Measurements from ENCODE around the gene OR5A1.
"Not testable (repeated sequence)": the region's sequence is repeated elsewhere in the genome, so short reads cannot be mapped to it uniquely, and the experiment has no call there.

The OR5A1 gene

GRCh38 chr11:59436169-59436568, at the start of gene OR5A1:
TSS of gene OR5A1 (plus strand) at chr11:59436469. CDS start at chr11:59443169, 6,700 bp downstream.
- DNase-seq (ENCODE audit: low spot score), result no peak

GRCh38 chr11:59394186-59394585, 42.1 kb upstream of the OR5A1 start:
- DNase-seq (ENCODE audit: low spot score), result no peak

- DNase-seq (ENCODE audit: low spot score), result no peak
Measured at GRCh38 chr11:59400461-59401261, 35.6 kb upstream of the OR5A1 start.

DNA sequence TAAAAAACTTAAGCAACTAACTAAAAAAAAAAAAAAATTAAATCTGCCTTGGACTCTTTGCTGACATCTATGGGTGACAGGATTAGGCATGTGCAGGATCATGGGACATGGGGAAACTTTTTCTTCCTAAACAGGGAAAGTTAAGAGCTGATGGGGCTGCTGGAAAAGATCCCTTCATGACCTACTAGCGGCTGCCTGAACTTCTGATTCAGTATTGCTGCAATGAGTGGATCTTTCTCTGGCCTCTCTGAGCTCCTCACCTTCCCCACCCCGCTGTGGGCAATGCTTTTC, 35.1 kb upstream of the OR5A1 start:
- no peak for DNase-seq (ENCODE audit: low spot score)

DNA sequence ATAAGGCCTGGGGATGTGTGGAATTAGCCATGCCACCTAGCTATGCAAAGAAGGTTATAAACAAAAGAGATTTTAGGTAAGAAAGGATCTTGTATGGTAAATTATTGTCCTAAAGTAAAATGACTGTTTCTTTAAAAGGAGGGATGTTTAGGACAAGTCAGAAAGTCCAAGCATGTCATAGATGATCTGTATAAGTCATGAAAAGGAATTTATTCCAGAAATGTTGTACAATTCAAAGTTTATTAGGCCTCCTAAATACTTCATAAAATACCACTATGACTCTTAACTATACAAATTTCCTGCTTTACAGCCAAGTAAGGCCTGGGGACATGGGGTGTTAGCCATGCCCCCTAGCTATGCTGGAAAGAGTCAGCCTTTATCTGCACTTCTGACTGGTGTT, 32.7 kb upstream of the OR5A1 start:
- no peak for DNase-seq (ENCODE audit: low spot score)

DNA sequence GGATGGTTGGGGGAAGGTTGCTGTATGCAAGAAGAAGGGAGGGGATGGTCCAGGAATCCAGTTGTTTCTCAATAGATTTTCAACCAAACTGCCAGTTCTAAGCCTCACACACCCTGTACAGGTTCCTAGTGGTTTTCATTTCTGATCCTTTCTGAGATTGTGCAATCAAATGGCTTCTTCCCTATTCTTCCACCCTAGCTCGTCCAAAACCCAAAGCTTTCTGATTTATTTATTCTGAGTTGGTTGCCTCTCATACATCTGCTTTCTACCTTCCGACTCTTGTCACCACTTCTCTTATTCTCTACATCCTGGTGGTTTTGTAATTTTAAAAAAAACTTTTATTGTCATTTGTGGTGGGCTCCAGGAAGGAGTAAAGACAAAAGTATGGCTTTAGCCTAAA, 22.6 kb upstream of the OR5A1 start:
- no peak for DNase-seq (ENCODE audit: low spot score)

- DNase-seq (ENCODE audit: low spot score), result no peak
Measured at GRCh38 chr11:59415111-59415510, 21.2 kb upstream of the OR5A1 start.

DNA sequence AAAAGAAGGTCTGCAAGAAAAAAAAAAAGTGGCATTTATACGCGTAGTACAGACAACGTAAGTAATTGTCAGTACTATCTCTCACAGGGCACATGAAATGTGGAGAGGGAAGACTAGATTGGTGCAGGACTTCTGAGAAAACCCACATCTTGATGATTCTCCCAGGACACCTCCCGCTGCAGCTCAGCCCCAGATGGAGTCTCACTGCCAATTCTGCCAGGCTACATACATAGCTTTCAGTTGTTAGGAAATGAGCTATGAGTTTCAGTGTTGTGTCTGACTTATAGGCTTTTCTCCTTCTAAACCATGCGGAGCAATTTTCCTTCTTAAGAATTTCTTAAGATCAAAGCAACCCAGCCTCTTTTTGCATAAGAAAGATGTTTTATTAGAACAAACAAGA, 19.7 kb upstream of the OR5A1 start:
- no peak for DNase-seq (ENCODE audit: low spot score)

DNA sequence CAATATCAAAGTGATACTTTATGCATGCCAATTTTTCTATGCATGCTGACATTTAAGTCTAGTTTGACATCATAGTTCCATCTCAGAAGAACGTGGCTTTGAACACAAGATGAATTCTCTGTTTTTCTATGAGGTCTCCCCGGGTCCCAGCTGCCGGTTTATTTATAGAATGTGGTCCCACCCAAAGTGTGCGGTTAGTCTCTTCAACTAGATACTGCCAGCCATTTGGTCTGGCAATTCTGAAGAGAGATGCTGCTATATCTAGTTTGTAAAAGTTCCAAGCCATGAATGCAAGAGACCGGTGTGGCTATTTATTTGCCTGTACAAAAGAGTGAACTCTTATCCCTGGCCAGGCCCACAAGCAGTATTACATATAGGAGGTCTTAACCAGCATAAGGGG, 19.2 kb upstream of the OR5A1 start:
- DNase-seq (ENCODE audit: low spot score), result no peak

GRCh38 chr11:59418156-59418555, 18.1 kb upstream of the OR5A1 start:
- DNase-seq (ENCODE audit: low spot score), result peak; percentile 27

DNA sequence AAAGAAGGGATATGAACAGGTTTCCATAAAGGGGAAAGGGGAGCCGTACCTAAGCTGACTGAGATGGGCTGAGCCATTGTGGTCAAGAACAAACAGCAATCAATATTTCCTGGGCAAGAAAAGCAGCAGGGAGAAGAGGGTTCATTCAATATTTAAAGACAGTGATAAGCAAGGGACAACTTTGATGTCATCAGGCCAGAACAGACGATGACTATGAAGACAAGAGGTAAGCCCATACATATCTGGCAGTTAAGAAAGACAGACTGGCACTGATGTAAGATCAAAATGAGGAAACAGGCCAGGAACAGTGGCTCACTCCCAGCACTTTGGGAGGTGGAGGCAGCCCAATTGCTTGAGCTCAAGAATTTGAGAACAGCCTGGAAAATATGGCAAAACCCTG, 12.4 kb upstream of the OR5A1 start:
- no peak for DNase-seq (ENCODE audit: low spot score)

DNA sequence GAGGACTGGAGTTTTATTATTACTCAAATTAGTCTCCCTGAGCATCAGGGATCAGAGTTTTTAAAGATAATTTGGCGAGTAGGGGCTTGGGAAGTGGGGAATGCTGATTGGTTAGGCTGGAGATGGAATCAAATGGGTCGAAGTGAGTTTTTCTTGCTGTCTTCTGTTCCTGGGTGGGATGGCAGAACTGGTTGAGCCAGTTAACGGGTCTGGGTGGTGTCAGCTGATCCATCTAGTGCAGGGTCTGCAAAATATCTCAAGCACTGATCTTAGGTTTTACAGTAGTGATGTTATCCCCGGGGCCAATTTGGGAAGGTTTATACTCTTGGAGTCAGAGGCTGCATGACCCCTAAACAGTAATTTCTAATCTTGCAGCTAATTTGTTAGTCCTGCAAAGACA, 11.1 kb upstream of the OR5A1 start:
- DNase-seq (ENCODE audit: low spot score), result no peak

DNA sequence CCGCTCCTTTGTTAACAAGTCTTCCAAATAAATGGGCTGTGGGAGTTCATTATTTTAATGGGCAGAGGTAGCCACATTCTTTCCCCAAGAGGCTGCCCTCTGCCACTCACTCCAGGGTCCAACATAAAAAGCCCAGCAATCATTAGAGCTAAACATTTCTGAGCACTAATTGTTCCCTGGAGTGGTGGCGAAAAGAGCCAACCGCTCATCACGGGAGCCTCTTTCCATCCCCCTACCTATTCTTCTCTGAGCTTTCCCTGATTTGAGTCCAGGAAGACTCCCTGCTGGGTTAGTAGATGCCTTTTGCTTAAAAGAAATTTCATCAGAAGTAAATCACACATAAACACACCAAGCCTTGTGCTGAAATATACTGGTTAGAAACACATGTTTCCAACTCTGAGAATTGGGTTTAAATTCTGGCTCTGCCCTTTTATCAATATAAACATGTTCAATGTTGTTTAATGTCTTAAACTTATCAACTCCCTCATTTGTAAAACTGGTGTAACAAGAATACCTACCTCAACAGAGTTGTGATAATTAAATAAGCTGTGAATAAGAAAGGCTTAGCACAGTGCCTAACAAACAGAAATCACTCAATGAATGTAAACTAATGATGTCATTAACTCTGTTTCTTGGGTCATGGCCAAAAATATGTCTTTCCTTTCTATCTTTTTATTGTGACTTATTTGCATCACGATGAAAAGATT, 9.8 kb upstream of the OR5A1 start, which contains the start of gene OR5A2:
Gene OR5A2 (minus strand): TSS at position 53 of the 707 bp plus-strand sequence. CDS start 3,460 bp downstream, outside the sequence.
- DNase-seq (ENCODE audit: low spot score), result no peak

GRCh38 chr11:59427068-59427382, 9.2 kb upstream of the OR5A1 start:
- DNase-seq (ENCODE audit: low spot score), result no peak

DNA sequence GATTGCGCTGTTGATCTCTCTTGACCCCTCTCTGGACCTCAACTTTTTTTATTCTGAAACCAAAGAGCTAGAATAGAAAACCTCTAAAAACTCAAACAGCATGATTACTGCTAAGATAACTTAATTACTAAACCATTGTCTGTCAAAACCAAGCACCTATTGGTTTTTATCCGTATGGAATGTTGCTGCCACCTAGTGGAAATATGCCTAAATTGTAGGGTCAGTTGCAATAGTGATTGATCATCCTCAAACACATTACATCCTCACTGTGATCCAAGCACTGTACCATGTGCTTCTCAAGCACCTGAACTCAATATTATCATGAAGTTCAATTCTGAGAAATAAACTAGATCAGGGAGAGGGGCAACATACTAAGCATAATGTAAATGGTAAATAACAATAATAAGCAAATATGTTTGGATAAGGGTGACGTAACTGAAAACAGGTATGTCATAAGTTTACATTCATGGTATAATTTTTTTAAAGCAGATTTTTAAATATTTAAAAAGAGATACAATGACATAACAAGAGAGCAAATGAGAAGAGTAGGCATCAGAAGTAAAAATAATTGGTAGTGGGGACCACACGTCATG, 6.2 kb upstream of the OR5A1 start:
- DNase-seq (ENCODE audit: low spot score), result peak; percentile 55

- peak; percentile 27 for DNase-seq (ENCODE audit: low spot score)
Measured at GRCh38 chr11:59437770-59438169, 1.5 kb downstream of the OR5A1 start.

- DNase-seq (ENCODE audit: low spot score), result not testable (repeated sequence)
Measured at GRCh38 chr11:59445624-59446023, 9.4 kb downstream of the OR5A1 start.

GRCh38 chr11:59448484-59448883, 12.2 kb downstream of the OR5A1 start:
- no peak for DNase-seq (ENCODE audit: low spot score)

GRCh38 chr11:59456661-59457060, 20.4 kb downstream of the OR5A1 start, which contains the start of gene OR4D6:
TSS of gene OR4D6 (plus strand) at chr11:59456961. CDS start at chr11:59456961, 0 bp downstream.
- no peak for DNase-seq (ENCODE audit: low spot score)

GRCh38 chr11:59459916-59460315, 23.6 kb downstream of the OR5A1 start:
- no peak for DNase-seq (ENCODE audit: low spot score)

GRCh38 chr11:59463190-59463641, 26.9 kb downstream of the OR5A1 start:
- DNase-seq (ENCODE audit: low spot score), result no peak

- no peak for DNase-seq (ENCODE audit: low spot score)
Measured at GRCh38 chr11:59473015-59473414, 36.7 kb downstream of the OR5A1 start, which contains the start of gene OR4D10. TSS of gene OR4D10 (plus strand) at chr11:59473315. CDS start at chr11:59477430, 4,115 bp downstream.

DNA sequence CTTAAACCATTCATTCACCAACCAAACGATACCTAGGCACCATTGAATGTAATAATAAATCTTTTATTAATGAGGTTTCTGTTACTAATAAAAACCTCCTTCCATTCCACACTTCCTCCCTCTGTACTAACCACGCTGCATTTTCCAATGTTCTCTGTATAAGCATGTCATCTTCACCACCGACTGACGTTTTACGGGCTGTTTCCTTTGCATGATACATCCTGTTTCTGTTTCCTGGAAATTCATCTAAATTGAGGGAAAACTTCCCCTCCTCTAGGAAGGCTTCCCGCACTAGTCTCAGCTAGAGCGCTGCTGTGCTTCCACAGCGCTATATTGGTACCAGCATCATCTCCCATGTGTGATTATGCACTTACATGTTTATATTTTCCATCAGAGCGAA, 38.9 kb downstream of the OR5A1 start:
- DNase-seq (ENCODE audit: low spot score), result no peak
